ENCODE results near the gene RYR3.

Gene RYR3

GRCh38 chr15:33655488-33655887 lies 344.7 kb downstream of the RYR3 start:
- WGBS (ENCODE audit: extremely low coverage, insufficient coverage, insufficient read length) = no CpG with 5 or more reads among the region's 5 CpGs

GRCh38 chr15:33656168-33656567 lies 345.4 kb downstream of the RYR3 start:
- peak in 1 of 2 donors; percentile 14 for DNase-seq
- H4K12ac ChIP-seq (ENCODE audit: low read depth, low read length) = no peak overlapping the region
- no peaks in the 10 kb centered on the region for H3K79me1 ChIP-seq (ENCODE audit: low read length)
- H3K4ac ChIP-seq (ENCODE audit: low read depth, low read length) = no peak overlapping the region
- H4K91ac ChIP-seq (ENCODE audit: low read depth, low read length) = no peak overlapping the region
- no peaks in the 10 kb centered on the region for H3K79me2 ChIP-seq (ENCODE audit: control insufficient read depth, insufficient read depth, low read length, poor library complexity)
- H2BK12ac ChIP-seq (ENCODE audit: low read length) = no peak overlapping the region
- H3K4me3 ChIP-seq (ENCODE audit: low read depth, low read length) = no peak overlapping the region
- no peak overlapping the region for H3K4me2 ChIP-seq (ENCODE audit: low read length)
- H4K8ac ChIP-seq (ENCODE audit: low read depth, low read length) = no peak overlapping the region
- H3K9ac ChIP-seq (ENCODE audit: low read length) = no peak overlapping the region
- no peak overlapping the region for H2BK5ac ChIP-seq (ENCODE audit: low read depth, low read length, poor library complexity)
- no peak overlapping the region for H3K14ac ChIP-seq (ENCODE audit: low read length)
- H2AK5ac ChIP-seq (ENCODE audit: low read length) = no peak overlapping the region
- no peak overlapping the region for H3K23ac ChIP-seq (ENCODE audit: low read length)
- H3K27ac ChIP-seq (ENCODE audit: low read depth, low read length) = no peak overlapping the region
- peaks cover 0 to 2% of the 10 kb centered on the region in 2 experiments for H3K4me1 ChIP-seq (ENCODE audit: control insufficient read depth in 1 of 2, insufficient read depth in 2 of 2, low read length in 2 of 2)
- WGBS (ENCODE audit: extremely low coverage, insufficient coverage, insufficient read length) = no CpG with 5 or more reads among the region's 6 CpGs
- no peak overlapping the region for H2BK120ac ChIP-seq (ENCODE audit: insufficient read depth, low read length, poor library complexity)
- H3K9me3 ChIP-seq (ENCODE audit: insufficient read depth, low read depth, low read length) = peaks cover 2% of the 10 kb centered on the region
- no peak overlapping the region for H3K18ac ChIP-seq (ENCODE audit: low read length)
- H3K27me3 ChIP-seq (ENCODE audit: insufficient read depth, low read length) = no peaks in the 10 kb centered on the region
- H3K36me3 ChIP-seq (ENCODE audit: control insufficient read depth in 1 of 2, insufficient read depth in 2 of 2, low read length in 2 of 2) = peaks cover 0 to 7% of the 10 kb centered on the region in 2 experiments
- H2AFZ ChIP-seq (ENCODE audit: insufficient read depth, low read length, poor library complexity) = no peak overlapping the region

More at GRCh38 chr15:33655488-33655887, 344.7 kb downstream of the RYR3 start:
- Histone ChIP-seq H2AFZ (ENCODE audit: insufficient read depth, low read length, poor library complexity) (no peak overlapping the region), H3K79me2 (ENCODE audit: control insufficient read depth, insufficient read depth, low read length, poor library complexity) (no peaks in the 10 kb centered on the region), H3K27ac (ENCODE audit: low read depth, low read length) (no peak overlapping the region), H3K23ac (ENCODE audit: low read length) (no peak overlapping the region), H3K4me2 (ENCODE audit: low read length) (no peak overlapping the region), H2BK120ac (ENCODE audit: insufficient read depth, low read length, poor library complexity) (no peak overlapping the region), H2BK5ac (ENCODE audit: low read depth, low read length, poor library complexity) (no peak overlapping the region), H3K36me3 (ENCODE audit: control insufficient read depth in 1 of 2, insufficient read depth in 2 of 2, low read length in 2 of 2) (peaks cover 0 to 7% of the 10 kb centered on the region in 2 experiments), H3K27me3 (ENCODE audit: insufficient read depth, low read length) (no peaks in the 10 kb centered on the region), H2BK12ac (ENCODE audit: low read length) (no peak overlapping the region), H3K14ac (ENCODE audit: low read length) (no peak overlapping the region), H4K91ac (ENCODE audit: low read depth, low read length) (no peak overlapping the region), H2AK5ac (ENCODE audit: low read length) (no peak overlapping the region), H3K4me1 (ENCODE audit: control insufficient read depth in 1 of 2, insufficient read depth in 2 of 2, low read length in 2 of 2) (peaks cover 0 to 2% of the 10 kb centered on the region in 2 experiments), H4K12ac (ENCODE audit: low read depth, low read length) (no peak overlapping the region), H3K4me3 (ENCODE audit: low read depth, low read length) (no peak overlapping the region), H3K9me3 (ENCODE audit: insufficient read depth, low read depth, low read length) (peaks cover 2% of the 10 kb centered on the region), H4K8ac (ENCODE audit: low read depth, low read length) (no peak overlapping the region), H3K18ac (ENCODE audit: low read length) (no peak overlapping the region), H3K4ac (ENCODE audit: low read depth, low read length) (no peak overlapping the region), H3K79me1 (ENCODE audit: low read length) (no peaks in the 10 kb centered on the region), H3K9ac (ENCODE audit: low read length) (no peak overlapping the region)
- DNase-seq = peak; percentile 9 to 12

- no peak overlapping the region for H3K23ac ChIP-seq (ENCODE audit: low read length)
- peak overlapping the region; percentile 0 for H3K4me3 ChIP-seq (ENCODE audit: low read depth, low read length)
- no peak overlapping the region for H3K9ac ChIP-seq (ENCODE audit: low read length)
- H2BK120ac ChIP-seq (ENCODE audit: insufficient read depth, low read length, poor library complexity) = no peak overlapping the region
- no peak overlapping the region for H2BK5ac ChIP-seq (ENCODE audit: low read depth, low read length, poor library complexity)
- peaks cover 0 to 2% of the 10 kb centered on the region in 2 experiments for H3K4me1 ChIP-seq (ENCODE audit: control insufficient read depth in 1 of 2, insufficient read depth in 2 of 2, low read length in 2 of 2)
- no peak for DNase-seq
- no peaks in the 10 kb centered on the region for H3K79me2 ChIP-seq (ENCODE audit: control insufficient read depth, insufficient read depth, low read length, poor library complexity)
- no peak overlapping the region for H2BK12ac ChIP-seq (ENCODE audit: low read length)
- no peak overlapping the region for H3K4ac ChIP-seq (ENCODE audit: low read depth, low read length)
- no peak overlapping the region for H4K8ac ChIP-seq (ENCODE audit: low read depth, low read length)
- no peak overlapping the region for H3K18ac ChIP-seq (ENCODE audit: low read length)
- H2AFZ ChIP-seq (ENCODE audit: insufficient read depth, low read length, poor library complexity) = no peak overlapping the region
- no peaks in the 10 kb centered on the region for H3K27me3 ChIP-seq (ENCODE audit: insufficient read depth, low read length)
- no peak overlapping the region for H3K4me2 ChIP-seq (ENCODE audit: low read length)
- WGBS (ENCODE audit: extremely low coverage, insufficient coverage, insufficient read length) = no CpG with 5 or more reads among the region's 16 CpGs
- H4K12ac ChIP-seq (ENCODE audit: low read depth, low read length) = no peak overlapping the region
- peaks cover 2% of the 10 kb centered on the region for H3K9me3 ChIP-seq (ENCODE audit: insufficient read depth, low read depth, low read length)
- no peak overlapping the region for H4K91ac ChIP-seq (ENCODE audit: low read depth, low read length)
- H3K27ac ChIP-seq (ENCODE audit: low read depth, low read length) = no peak overlapping the region
- H2AK5ac ChIP-seq (ENCODE audit: low read length) = no peak overlapping the region
- H3K14ac ChIP-seq (ENCODE audit: low read length) = no peak overlapping the region
- peaks cover 9 to 23% of the 10 kb centered on the region in 2 experiments for H3K36me3 ChIP-seq (ENCODE audit: control insufficient read depth in 1 of 2, insufficient read depth in 2 of 2, low read length in 2 of 2)
- no peaks in the 10 kb centered on the region for H3K79me1 ChIP-seq (ENCODE audit: low read length)
These were observed 349.4 kb downstream of the RYR3 start for GRCh38 chr15:33660151-33660550.

GRCh38 chr15:33662014-33662413 lies 351.2 kb downstream of the RYR3 start:
- Histone ChIP-seq H2BK5ac (ENCODE audit: low read depth, low read length, poor library complexity) (no peak overlapping the region), H3K9ac (ENCODE audit: low read length) (no peak overlapping the region), H4K91ac (ENCODE audit: low read depth, low read length) (no peak overlapping the region), H2AFZ (ENCODE audit: insufficient read depth, low read length, poor library complexity) (no peak overlapping the region), H4K8ac (ENCODE audit: low read depth, low read length) (no peak overlapping the region), H3K79me1 (ENCODE audit: low read length) (no peaks in the 10 kb centered on the region), H3K4ac (ENCODE audit: low read depth, low read length) (no peak overlapping the region), H3K9me3 (ENCODE audit: insufficient read depth, low read depth, low read length) (peaks cover 2% of the 10 kb centered on the region), H3K4me1 (ENCODE audit: control insufficient read depth in 1 of 2, insufficient read depth in 2 of 2, low read length in 2 of 2) (no peaks in the 10 kb centered on the region), H3K27ac (ENCODE audit: low read depth, low read length) (no peak overlapping the region), H3K79me2 (ENCODE audit: control insufficient read depth, insufficient read depth, low read length, poor library complexity) (no peaks in the 10 kb centered on the region), H3K27me3 (ENCODE audit: insufficient read depth, low read length) (no peaks in the 10 kb centered on the region), H2BK120ac (ENCODE audit: insufficient read depth, low read length, poor library complexity) (no peak overlapping the region), H3K18ac (ENCODE audit: low read length) (no peak overlapping the region), H3K23ac (ENCODE audit: low read length) (no peak overlapping the region), H3K14ac (ENCODE audit: low read length) (no peak overlapping the region), H3K36me3 (ENCODE audit: control insufficient read depth in 1 of 2, insufficient read depth in 2 of 2, low read length in 2 of 2) (peaks cover 11 to 16% of the 10 kb centered on the region in 2 experiments), H4K12ac (ENCODE audit: low read depth, low read length) (no peak overlapping the region), H3K4me2 (ENCODE audit: low read length) (no peak overlapping the region), H2BK12ac (ENCODE audit: low read length) (no peak overlapping the region), H3K4me3 (ENCODE audit: low read depth, low read length) (no peak overlapping the region), H2AK5ac (ENCODE audit: low read length) (no peak overlapping the region)
- DNase-seq = no peak
- no CpG with 5 or more reads among the region's 14 CpGs for WGBS (ENCODE audit: extremely low coverage, insufficient coverage, insufficient read length)
